ENCODE data around the gene ARHGEF3. TPM values are rescaled to one million over a fixed set of nuclear protein-coding genes. Genes with fewer than 3 reads are reported as not detected.

ARHGEF3 gene
- total RNA-seq, 1 experiment from 2014 or later: 7.9 TPM

GRCh38 chr3:56772952-56773938, 28.5 kb downstream of the ARHGEF3 start (continued):
- no peak for TF ChIP-seq ZNF532 (CRISPR knock-in tag; IDR thresholded peaks at IDR 0.05; ENCODE audit: borderline replicate concordance)
- no peak for TF ChIP-seq HMGA2 (CRISPR knock-in tag; IDR thresholded peaks at IDR 0.05)
- TF ChIP-seq NR1H2 (CRISPR knock-in tag; IDR thresholded peaks at IDR 0.05): no peak
- TF ChIP-seq ARID4B (CRISPR knock-in tag; IDR thresholded peaks at IDR 0.05; ENCODE audit: borderline replicate concordance): no peak
- no peak for TF ChIP-seq PRDM15 (CRISPR knock-in tag; IDR thresholded peaks at IDR 0.05)
- TF ChIP-seq E2F4 (CRISPR knock-in tag; IDR thresholded peaks at IDR 0.05; ENCODE audit: borderline replicate concordance, low read depth): no peak
- no peak for TF ChIP-seq JAZF1 (CRISPR knock-in tag; IDR thresholded peaks at IDR 0.05)

GRCh38 chr3:56771376-56771775, 30.4 kb downstream of the ARHGEF3 start:
- TF ChIP-seq ERG (CRISPR knock-in tag; IDR thresholded peaks at IDR 0.05): no peak
- no peak for TF ChIP-seq E2F1 (CRISPR knock-in tag; IDR thresholded peaks at IDR 0.05)
- ChIA-PET CTCF (interaction anchor here (1.3 kb wide), 1 partner anchor 16 kb away, joined by 3 read pairs; no protein-coding TSS in a partner anchor), POLR2A (no interaction called here)
- no peaks in the 10 kb centered on the region for H3K4me1 Mint-ChIP-seq
- ATAC-seq (no peak), DNase-seq (ENCODE audit: low spot score) (no peak)
- H3K27ac Mint-ChIP-seq: peak overlapping the region; percentile 28; the same call in 1 of the 2 replicates
- H3K27me3 Mint-ChIP-seq (ENCODE audit: low read depth): no peaks in the 10 kb centered on the region
- no peak overlapping the region for H3K4me3 Mint-ChIP-seq
- no peaks in the 10 kb centered on the region for H3K36me3 Mint-ChIP-seq
- no peaks in the 10 kb centered on the region for H3K9me3 Mint-ChIP-seq

All from WTC11 (cell line).